ENCODE results near the gene NDUFB1.
A peak's percentile ranks its signal among the peaks of the same experiment; 100 is the strongest.

NDUFB1 gene

GRCh38 chr14:92121670-92122350 is at the start of gene NDUFB1, which contains the start of gene CPSF2:
TSS of gene NDUFB1 (minus strand) at chr14:92121706. CDS start at chr14:92117637, 4,069 bp downstream.
TSS of gene CPSF2 (plus strand) at chr14:92121969. CDS start at chr14:92130985, 9,016 bp downstream.
- peak; percentile 57 to 74 for DNase-seq

DNA sequence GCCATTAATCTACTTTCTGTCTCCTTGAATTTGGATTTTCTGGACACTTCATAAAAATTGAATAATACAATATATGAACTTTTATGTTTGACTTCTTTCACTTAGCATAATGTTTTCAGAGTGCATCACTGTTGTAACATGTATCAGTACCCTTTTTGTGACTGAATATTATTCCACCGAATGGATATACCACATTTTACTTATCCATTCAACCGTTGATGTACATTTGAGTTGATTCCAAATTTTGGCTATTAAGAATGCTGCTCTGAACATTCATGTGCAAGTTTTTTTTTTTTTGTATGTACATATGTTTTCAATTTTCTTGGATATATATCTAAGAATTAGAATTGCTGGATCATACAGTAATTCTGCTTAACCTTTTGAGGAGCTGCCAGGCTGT is 43.5 kb upstream of the NDUFB1 start:
- no peak for DNase-seq

DNA sequence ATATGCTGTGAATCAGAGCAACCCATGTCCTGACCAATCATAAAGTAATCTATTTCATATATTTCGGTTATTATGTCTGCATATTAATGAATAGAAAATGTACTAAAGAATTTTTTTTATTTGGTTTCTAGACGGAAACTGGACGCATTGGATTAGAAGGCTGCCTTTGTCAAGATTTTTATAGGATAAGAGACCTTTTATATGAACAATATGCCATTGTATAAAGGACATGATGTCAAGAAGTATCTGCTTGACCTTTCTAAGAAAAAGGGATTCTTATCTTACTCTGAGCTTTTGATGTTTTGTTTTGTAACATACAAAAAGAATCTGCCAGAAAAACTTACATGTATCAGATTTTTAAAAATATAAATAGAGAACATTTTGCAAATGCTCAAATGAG is 40.0 kb upstream of the NDUFB1 start:
- DNase-seq: no peak

GRCh38 chr14:92160619-92161018 is 39.1 kb upstream of the NDUFB1 start:
- DNase-seq: no peak

DNA sequence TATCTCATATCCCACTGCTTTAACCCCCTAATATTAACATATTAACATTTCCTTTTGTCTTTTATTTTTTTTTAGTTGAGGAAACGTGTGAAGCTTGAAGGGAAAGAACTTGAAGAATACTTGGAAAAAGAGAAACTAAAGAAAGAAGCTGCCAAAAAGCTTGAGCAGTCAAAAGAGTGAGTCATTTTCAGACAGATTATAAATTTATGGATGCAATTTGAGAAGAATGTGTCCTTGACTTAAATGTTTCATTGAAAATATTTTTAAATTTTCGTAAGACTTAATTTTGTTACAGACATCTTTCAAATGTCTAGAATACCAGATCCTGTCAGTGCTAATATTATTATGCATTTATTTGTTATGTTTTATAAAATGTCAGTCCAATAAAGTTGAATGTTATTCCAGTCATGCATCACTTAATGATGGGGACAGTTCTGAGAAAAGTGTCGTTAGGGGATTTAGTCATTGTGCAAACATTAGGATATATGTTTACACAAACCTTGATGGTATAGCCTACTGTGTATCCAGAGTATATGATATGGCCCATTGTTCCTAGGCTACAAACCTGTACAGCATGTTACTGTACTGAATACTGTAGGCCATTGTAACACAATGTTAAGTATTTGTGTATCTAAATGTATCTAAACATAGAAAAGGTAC is 32.9 kb upstream of the NDUFB1 start:
- DNase-seq: peak in 1 of 2 experiments; percentile 7

DNA sequence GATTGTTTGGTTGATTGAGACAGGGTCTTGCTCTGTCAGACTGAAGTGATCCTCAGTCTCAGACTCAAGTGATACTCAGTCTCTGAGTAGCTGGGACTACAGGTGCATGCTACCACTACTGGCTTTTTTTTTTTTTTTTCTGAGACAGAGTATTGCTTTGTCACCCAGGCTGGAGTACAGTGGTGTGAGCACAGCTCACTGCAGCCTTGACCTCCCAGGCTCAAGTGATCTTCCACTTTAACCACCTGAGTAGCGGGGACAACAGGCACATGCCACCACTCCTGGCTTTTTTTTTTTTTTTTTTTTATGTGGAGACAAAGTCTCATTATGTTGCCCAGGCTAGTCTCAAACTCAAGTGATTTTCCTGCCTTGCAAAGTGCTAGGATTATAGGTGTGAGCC is 32.1 kb upstream of the NDUFB1 start:
- DNase-seq: no peak

- no peak for DNase-seq
Measured at GRCh38 chr14:92144708-92145107, 23.2 kb upstream of the NDUFB1 start.

DNA sequence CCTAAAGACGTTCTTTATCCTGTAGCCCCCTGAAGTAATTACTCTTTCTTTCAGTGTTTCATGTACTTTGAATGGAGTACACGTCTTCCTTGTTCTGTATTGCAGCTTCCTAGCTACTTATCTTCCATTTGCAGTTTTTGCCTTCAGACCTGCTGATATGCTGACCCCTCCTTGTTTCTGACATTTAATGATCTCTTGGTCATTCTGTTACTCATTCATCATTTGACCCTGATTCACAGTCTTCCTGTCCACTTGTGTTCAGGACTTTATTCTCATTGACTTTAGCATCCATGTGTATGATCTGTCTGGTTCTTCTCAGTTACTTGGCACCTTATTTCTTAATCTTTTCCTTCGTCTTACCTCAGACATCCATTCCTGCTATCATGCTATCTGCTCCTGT is 22.5 kb upstream of the NDUFB1 start:
- no peak for DNase-seq

GRCh38 chr14:92143309-92143708 is 21.8 kb upstream of the NDUFB1 start:
- DNase-seq: no peak

- no peak for DNase-seq
Measured at GRCh38 chr14:92135269-92135668, 13.8 kb upstream of the NDUFB1 start.

DNA sequence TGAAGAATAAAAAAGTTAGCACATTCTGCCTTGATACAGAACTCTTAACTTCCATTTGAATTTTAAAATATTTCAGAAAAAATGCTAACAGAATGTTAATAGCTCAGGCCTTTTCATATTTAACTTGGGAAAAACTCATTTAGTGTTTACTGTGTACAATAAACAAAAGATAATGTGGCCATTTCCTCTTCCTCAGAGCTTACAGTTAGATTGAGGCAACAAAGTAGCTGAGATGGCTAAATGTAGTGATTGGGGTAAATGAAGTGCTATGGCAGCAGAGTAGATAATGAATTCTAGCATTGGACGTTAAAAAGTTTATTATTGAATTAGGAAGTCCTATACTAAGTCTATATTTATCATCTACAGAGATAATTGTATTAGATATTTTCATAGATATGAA is 12.9 kb upstream of the NDUFB1 start:
- no peak for DNase-seq

DNA sequence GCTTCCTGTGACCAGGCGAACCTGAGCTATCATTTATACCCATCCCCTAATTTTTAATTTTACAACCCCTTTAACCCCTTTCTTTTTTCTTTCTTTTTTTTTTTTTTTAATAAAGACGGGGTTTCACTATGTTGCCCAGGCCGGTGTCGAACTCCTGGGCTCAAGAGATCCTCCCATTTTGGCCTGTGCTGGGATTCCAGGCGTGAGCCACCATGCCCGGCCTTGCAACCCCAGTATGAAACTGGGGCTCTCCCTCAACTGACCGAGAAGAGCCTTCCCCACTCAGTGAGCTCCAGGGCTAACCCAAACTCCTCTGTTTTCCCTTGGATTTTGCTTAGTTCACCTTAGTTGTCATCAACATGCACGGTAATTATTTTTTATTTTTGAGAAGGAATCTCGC is 1.3 kb upstream of the NDUFB1 start:
- no peak for DNase-seq

- DNase-seq: peak in 1 of 2 experiments; percentile 8
Measured at GRCh38 chr14:92122351-92122677, 808 bp upstream of the NDUFB1 start.

GRCh38 chr14:92121207-92121669 is 268 bp downstream of the NDUFB1 start:
- DNase-seq: no peak

GRCh38 chr14:92109490-92109889 is 12.0 kb downstream of the NDUFB1 start:
- no peak for DNase-seq

DNA sequence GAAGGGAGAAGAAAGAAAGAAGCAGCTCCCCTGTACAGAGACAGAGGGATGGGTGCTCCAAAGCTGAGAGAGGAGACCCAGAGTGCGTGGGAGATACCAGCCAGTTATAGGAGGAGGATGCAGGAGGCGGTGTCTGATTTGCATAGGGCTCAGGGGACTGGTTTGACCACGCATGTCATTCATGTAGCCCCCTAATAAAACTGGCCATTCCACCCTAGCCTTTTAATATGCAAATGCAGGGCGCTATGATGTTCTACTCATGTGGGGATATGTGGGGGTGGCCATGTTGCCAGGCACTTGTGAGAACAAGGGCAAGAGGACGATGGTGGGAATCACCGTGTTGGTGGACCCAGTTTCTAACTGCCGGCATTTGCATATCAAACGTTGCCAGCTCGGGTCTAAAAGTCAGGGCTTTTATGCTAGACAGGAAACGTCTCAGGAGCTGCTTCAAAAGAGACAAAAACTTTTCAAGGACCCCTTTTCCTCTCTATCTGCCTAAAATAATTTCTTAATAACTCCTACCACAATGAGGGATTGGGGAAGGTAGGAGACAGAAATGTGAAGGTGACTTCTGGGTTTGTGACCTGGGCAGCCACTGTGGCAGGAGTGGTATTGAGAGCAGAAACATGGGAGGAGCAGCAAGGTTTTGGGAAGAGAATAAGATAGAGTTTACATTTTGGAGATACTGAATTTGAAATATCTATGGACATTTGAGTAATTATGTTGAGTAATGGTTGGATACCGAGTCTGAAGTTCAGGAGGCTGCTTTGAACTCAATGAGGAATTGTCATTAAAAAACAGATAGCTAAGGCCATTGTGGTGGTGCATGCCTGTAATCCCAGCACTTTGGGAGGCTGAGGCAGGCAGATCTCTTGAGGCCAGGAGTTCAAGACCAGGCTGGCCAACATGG is 12.9 kb downstream of the NDUFB1 start:
- peak in 1 of 2 experiments; percentile 6 for DNase-seq

DNA sequence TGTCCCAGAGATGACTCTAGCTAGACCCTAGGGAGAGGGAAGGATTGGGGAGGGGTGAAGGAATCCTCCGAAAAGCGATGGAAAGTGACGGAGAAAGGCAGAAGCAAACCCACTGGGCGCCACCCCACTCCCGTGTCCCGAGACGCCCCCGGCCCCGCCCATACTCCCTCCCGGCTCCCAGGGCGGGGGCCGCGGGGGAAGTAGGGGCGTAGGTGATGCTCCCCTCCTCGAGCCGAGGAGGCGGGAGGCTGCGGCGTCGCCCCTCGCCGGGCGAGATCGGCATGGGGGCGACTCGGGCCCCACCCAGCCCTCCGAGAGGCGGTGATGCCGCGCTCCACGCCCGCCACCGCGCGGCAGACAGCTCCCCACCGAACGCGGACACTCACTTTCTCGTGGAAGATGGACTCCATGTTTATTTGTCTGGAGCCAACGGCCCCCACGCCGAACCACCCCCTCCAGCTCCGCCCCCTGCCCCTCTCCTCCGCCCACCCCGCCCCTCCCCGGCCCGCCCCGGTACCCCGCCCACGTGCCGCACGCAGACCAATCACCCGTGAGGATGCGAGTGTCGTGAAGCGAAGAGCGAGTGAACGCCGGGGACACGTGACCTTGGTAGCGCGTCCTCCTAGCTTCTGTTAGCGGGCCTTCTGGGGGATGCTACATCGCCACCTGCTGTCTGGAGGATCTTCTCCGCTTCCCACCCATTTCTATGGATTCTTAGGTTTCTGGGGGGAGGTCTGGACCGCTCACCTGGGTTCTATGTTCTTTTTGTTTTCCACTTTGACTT is 15.2 kb downstream of the NDUFB1 start, which contains the start of gene ATXN3:
Gene ATXN3 (minus strand): TSS at position 440 of the 784 bp plus-strand sequence. CDS start 30 bp downstream, at position 410.
- DNase-seq: peak; percentile 96 to 97

DNA sequence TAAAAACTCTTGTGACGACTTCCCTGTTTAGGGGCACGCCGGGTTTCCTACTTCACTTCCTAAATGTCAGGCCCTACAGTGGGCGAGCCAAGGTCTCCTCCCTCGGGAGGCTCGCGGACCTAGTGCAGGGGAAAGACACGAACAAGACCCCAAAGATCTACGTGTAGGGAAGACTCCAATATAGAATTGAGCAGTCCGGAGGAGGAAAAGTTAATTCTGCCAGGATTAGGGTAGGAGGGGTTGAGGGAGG is 15.7 kb downstream of the NDUFB1 start:
- no peak for DNase-seq

DNA sequence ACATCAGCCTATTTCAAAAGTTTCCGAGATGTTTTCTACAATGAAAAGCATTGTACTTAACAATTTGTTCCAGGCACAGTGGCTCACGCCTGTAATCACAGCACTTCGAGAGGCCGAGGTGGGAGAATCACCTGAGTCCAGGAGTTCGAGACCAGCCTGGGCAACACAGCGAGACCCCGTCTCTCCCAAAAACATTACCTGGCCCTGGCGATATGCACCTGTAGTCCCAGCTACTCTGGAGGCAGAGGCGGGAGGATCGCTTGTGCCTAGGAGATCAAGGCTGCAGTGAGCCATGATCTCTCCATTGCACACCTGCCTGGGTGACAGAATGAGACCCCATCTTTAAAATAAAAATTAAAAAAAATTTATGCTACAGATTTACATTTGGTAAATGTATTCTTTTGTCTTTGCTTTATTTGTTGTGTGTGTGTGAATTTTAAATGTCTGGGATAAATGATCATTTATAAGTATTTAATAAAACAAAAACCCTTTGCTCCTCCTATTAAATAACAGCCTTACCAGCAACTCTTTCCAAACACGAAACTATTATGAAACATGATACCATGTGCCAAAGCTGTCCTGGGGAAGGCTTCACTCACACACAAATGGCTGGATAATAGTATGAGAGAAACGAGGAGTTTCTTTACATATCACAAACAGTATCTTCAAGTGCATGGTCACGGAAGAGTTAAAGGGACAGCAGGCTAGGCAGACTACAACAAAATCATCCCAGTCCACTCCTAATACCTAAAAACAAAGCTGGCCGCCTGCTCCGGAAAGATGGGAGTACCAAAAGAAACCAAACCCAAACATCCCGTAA is 16.2 kb downstream of the NDUFB1 start:
- no peak for DNase-seq

- no peak for DNase-seq
Measured at GRCh38 chr14:92103363-92103989, 18.0 kb downstream of the NDUFB1 start.

GRCh38 chr14:92099802-92100201 is 21.7 kb downstream of the NDUFB1 start:
- DNase-seq: no peak
